Hepatocyte (in vitro differentiated cells): ENCODE results near the gene ABLIM2.

Source experiments
- CTCF ChIP-seq: fragments of 200-600 bp; sonication (generic); IDR thresholded peaks from 2 replicates; pipeline ENCODE4 v1.5.1; 2016; ENCODE audit warnings: antibody characterized with exemption, mild to moderate bottlenecking; ENCODE audit not compliant: poor library complexity
- EZH2 ChIP-seq: fragments of 200-600 bp; sonication (generic); IDR thresholded peaks from 2 replicates; pipeline ENCODE4 v1.6.1; 2016; ENCODE audit warnings: antibody characterized with exemption, mild to moderate bottlenecking, borderline replicate concordance
- EZH2phosphoT487 ChIP-seq: fragments of 200-600 bp; sonication (generic); IDR thresholded peaks from one replicate; pipeline ENCODE4 v1.6.1; 2018; ENCODE audit warnings: antibody characterized with exemption, mild to moderate bottlenecking, low read depth, moderate library complexity; ENCODE audit not compliant: unreplicated experiment, severe bottlenecking

- no peak for TF ChIP-seq CTCF
- TF ChIP-seq EZH2phosphoT487: no peak
- TF ChIP-seq EZH2: no peak
These were observed 56.6 kb downstream of the ABLIM2 start for GRCh38 chr4:8102076-8102355.
